Muscle of leg (tissue), 16 donors: ENCODE measurements around the gene LGALS3BP. TPM values are rescaled to one million over a fixed set of nuclear protein-coding genes. Genes with fewer than 3 reads are reported as not detected.
A peak's percentile ranks its signal among the peaks of the same experiment; 100 is the strongest.

Experiments
- DNase-seq: peaks from one replicate; pipeline ENCODE4 v3.0.0; 2013
- H3K27ac ChIP-seq: one replicate; pipeline ENCODE4 v1.5.1; 2013; ENCODE audit warnings: mild to moderate bottlenecking, low read length, control low read depth
- H3K27me3 ChIP-seq: one replicate; pipeline ENCODE4 v1.6.1; 2013; ENCODE audit warnings: low read length; ENCODE audit not compliant: control insufficient read depth, insufficient read depth
- H3K36me3 ChIP-seq: one replicate; pipeline ENCODE4 v1.6.1; 2013; ENCODE audit warnings: low read length; ENCODE audit not compliant: control insufficient read depth, insufficient read depth
- H3K4me1 ChIP-seq: one replicate; pipeline ENCODE4 v1.6.1; 2013; ENCODE audit warnings: low read length; ENCODE audit not compliant: control insufficient read depth, insufficient read depth
- H3K4me3 ChIP-seq: one replicate; pipeline ENCODE4 v1.5.1; 2013; ENCODE audit warnings: low read length, control low read depth
- H3K9me3 ChIP-seq: replicated peaks from 2 replicates; pipeline ENCODE4 v1.6.1; 2013; ENCODE audit warnings: low read depth, low read length; ENCODE audit not compliant: control insufficient read depth
- WGBS: methylation state at CpG from one replicate; pipeline ENCODE4 v1.1.5; 2013; ENCODE audit warnings: missing lambda C conversion rate; ENCODE audit not compliant: insufficient coverage; 5-methylcytosine and 5-hydroxymethylcytosine counted together
- long read RNA-seq, 11 donors: transcript quantifications; one replicate each; lab custom pipeline, GENCODE V29; 2026
- polyA plus RNA-seq, 8 donors: library from polyadenylated mRNA; unstranded; fragments of 120-200 nt; gene quantifications; one replicate each; pipeline versions ENCODE4 v1.2.1 to v1.2.3, GENCODE V29; 2013; ENCODE audit warnings: inconsistent platforms in 1 of 8, low replicate concordance in 1 of 8; ENCODE audit not compliant: insufficient read length in 8 of 8, insufficient read depth in 1 of 8
- total RNA-seq: library from RNA; stranded (reverse); fragments of 120-200 nt; gene quantifications from one replicate; pipeline ENCODE4 v1.2.4, GENCODE V29; 2013

Gene LGALS3BP
- 31.9 TPM for total RNA-seq
- 10 to 100 TPM; 38.9 to 78.6 (median 58.6) TPM for polyA plus RNA-seq
- long read RNA-seq, donor 1, transcript LGALS3BP-201 (6 exons, 2,405 nt), result major isoform, 12 of 12 reads
- long read RNA-seq, donor 1, partial matches to known transcripts, result 0 of 12 reads
- long read RNA-seq, donor 1, other reads (novel, unspliced or antisense), result 0 of 12 reads
- long read RNA-seq, donor 2, partial matches to known transcripts, result 0 of 2 reads
- long read RNA-seq, donor 2, other reads (novel, unspliced or antisense), result 0 of 2 reads
- long read RNA-seq, donor 3, transcript LGALS3BP-201 (6 exons, 2,405 nt), result major isoform, 28 of 30 reads
- long read RNA-seq, donor 3, partial matches to known transcripts, result 0 of 30 reads
- long read RNA-seq, donor 3, other reads (novel, unspliced or antisense), result 0 of 30 reads
- long read RNA-seq, donor 4, transcript LGALS3BP-201 (6 exons, 2,405 nt), result major isoform, 17 of 18 reads
- long read RNA-seq, donor 4, partial matches to known transcripts, result 0 of 18 reads
- long read RNA-seq, donor 4, other reads (novel, unspliced or antisense), result 0 of 18 reads
- long read RNA-seq, donor 5, transcript LGALS3BP-201 (6 exons, 2,405 nt), result major isoform, 19 of 19 reads
- long read RNA-seq, donor 5, partial matches to known transcripts, result 0 of 19 reads
- long read RNA-seq, donor 5, other reads (novel, unspliced or antisense), result 0 of 19 reads
- long read RNA-seq, donor 6, transcript LGALS3BP-202 (5 exons, 936 nt), result minor isoform, 5 of 21 reads
- long read RNA-seq, donor 6, transcript LGALS3BP-201 (6 exons, 2,405 nt), result major isoform, 16 of 21 reads
- long read RNA-seq, donor 6, partial matches to known transcripts, result 0 of 21 reads
- long read RNA-seq, donor 6, other reads (novel, unspliced or antisense), result 0 of 21 reads
- long read RNA-seq, donor 7, transcript LGALS3BP-201 (6 exons, 2,405 nt), result major isoform, 10 of 12 reads
- long read RNA-seq, donor 7, partial matches to known transcripts, result 0 of 12 reads
- long read RNA-seq, donor 7, other reads (novel, unspliced or antisense), result 0 of 12 reads
- long read RNA-seq, donor 8, transcript LGALS3BP-201 (6 exons, 2,405 nt), result major isoform, 20 of 20 reads
- long read RNA-seq, donor 8, partial matches to known transcripts, result 0 of 20 reads
- long read RNA-seq, donor 8, other reads (novel, unspliced or antisense), result 0 of 20 reads
- long read RNA-seq, donor 9, transcript LGALS3BP-201 (6 exons, 2,405 nt), result major isoform, 12 of 12 reads
- long read RNA-seq, donor 9, partial matches to known transcripts, result 0 of 12 reads
- long read RNA-seq, donor 9, other reads (novel, unspliced or antisense), result 0 of 12 reads
- long read RNA-seq, donor 10, transcript LGALS3BP-201 (6 exons, 2,405 nt), result major isoform, 16 of 16 reads
- long read RNA-seq, donor 10, partial matches to known transcripts, result 0 of 16 reads
- long read RNA-seq, donor 10, other reads (novel, unspliced or antisense), result 0 of 16 reads
- long read RNA-seq, donor 11, transcript LGALS3BP-201 (6 exons, 2,405 nt), result major isoform, 12 of 12 reads
- long read RNA-seq, donor 11, partial matches to known transcripts, result 0 of 12 reads
- long read RNA-seq, donor 11, other reads (novel, unspliced or antisense), result 0 of 12 reads

DNA sequence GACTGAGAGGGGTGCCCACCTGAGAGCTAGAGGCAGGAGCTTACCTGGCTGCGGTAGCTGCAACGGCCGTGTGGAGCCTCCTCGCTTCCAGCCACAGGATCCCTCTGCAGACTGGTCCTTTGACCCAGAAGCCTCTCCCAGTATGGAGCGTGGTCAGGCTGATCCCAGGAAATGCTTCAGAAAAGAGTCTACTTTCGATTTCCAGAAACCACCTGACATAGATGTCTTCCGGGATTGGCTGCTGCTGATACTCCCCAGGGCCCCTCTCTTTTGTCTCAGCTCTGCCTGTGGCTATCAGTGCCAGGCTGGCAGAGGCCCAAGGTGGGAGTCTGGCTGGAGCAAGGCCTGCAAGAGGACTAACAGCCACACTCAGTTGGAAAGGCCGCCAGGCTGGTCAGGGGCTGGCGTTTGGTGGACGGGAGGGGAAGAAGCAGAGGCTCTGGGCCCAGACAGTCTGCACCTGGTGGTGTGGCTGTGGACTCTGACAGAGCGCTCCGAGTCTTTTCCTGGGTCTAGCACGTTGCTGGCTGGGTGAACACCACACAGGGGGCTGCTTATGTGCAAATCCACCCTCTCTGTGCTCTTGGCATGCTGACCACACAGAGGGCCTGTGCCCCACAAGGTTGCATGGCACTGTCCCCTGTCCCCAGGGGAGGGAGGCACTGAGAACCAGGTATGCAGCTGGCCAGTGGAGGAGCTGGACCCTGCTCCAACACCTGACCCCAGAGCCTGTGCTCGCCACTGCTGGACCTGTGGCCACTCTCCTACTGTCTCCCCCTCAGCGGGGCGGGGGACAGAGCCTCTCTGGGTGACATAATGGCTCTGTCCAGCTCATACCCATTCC is at the start of gene LGALS3BP:
LGALS3BP (minus strand) TSS at position 144 of the 844 bp plus-strand sequence. CDS start 2,732 bp downstream, outside the sequence.
- no peaks in the 10 kb centered on the region for H3K9me3 ChIP-seq
- H3K36me3 ChIP-seq, result peaks cover 14% of the 10 kb centered on the region
- H3K4me3 ChIP-seq, result peak within 1 kb of the TSS; percentile 42
- peak; percentile 89 for DNase-seq
- WGBS, result 63% methylated on average over 14 of the region's 16 CpGs
- no peaks in the 10 kb centered on the region for H3K27me3 ChIP-seq
- H3K4me1 ChIP-seq, result peaks cover 60% of the 10 kb centered on the region
- peak within 1 kb of the TSS; percentile 85 for H3K27ac ChIP-seq

GRCh38 chr17:79028496-79029326 is 49.0 kb upstream of the LGALS3BP start:
- H3K27me3 ChIP-seq, result peaks cover 75% of the 10 kb centered on the region
- DNase-seq, result no peak
- no peak overlapping the region for H3K4me3 ChIP-seq
- no peak overlapping the region for H3K27ac ChIP-seq
- H3K36me3 ChIP-seq, result no peaks in the 10 kb centered on the region
- H3K4me1 ChIP-seq, result peaks cover 49% of the 10 kb centered on the region
- WGBS, result 74% methylated on average over 12 of the region's 17 CpGs
- H3K9me3 ChIP-seq, result no peaks in the 10 kb centered on the region

DNA sequence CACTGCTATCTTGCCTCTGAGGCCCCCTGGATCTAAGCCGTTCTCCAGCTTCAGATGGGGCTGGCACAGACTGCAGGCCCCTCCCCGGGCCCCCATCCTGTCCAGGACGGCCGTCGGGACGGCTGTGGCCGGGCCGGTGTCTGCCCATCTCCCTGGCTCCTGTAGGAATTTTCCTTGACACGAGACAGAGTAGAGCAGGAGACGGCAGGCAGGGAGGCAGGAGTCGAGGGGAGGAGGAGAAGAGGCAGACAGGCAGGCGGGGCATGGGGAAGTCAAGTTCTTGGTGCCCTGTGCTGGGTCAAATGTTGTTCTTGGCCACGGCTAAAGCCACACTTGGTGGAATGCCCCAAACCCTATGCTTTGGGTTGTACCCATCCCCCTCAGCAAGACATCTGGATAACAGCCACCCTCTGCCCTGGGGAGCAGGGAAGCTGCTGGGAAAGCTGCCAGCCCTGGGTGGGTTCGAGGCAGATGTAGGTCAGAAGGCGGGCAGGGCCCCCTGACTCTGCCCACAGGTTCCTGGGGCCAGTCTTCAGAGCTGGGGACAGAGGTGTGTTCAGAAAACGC is 48.3 kb upstream of the LGALS3BP start:
- peaks cover 45% of the 10 kb centered on the region for H3K4me1 ChIP-seq
- H3K4me3 ChIP-seq, result no peak overlapping the region
- 17% methylated on average over 14 of the region's 16 CpGs for WGBS
- H3K27me3 ChIP-seq, result peaks cover 82% of the 10 kb centered on the region
- no peaks in the 10 kb centered on the region for H3K9me3 ChIP-seq
- DNase-seq, result peak; percentile 52
- no peaks in the 10 kb centered on the region for H3K36me3 ChIP-seq
- no peak overlapping the region for H3K27ac ChIP-seq

GRCh38 chr17:79027274-79027924 is 47.7 kb upstream of the LGALS3BP start:
- Histone ChIP-seq H3K36me3 (no peaks in the 10 kb centered on the region), H3K4me3 (no peak overlapping the region), H3K9me3 (no peaks in the 10 kb centered on the region), H3K27me3 (peaks cover 86% of the 10 kb centered on the region), H3K4me1 (peaks cover 44% of the 10 kb centered on the region), H3K27ac (no peak overlapping the region)
- DNase-seq, result no peak
- 28% methylated on average over 8 of the region's 10 CpGs for WGBS

DNA sequence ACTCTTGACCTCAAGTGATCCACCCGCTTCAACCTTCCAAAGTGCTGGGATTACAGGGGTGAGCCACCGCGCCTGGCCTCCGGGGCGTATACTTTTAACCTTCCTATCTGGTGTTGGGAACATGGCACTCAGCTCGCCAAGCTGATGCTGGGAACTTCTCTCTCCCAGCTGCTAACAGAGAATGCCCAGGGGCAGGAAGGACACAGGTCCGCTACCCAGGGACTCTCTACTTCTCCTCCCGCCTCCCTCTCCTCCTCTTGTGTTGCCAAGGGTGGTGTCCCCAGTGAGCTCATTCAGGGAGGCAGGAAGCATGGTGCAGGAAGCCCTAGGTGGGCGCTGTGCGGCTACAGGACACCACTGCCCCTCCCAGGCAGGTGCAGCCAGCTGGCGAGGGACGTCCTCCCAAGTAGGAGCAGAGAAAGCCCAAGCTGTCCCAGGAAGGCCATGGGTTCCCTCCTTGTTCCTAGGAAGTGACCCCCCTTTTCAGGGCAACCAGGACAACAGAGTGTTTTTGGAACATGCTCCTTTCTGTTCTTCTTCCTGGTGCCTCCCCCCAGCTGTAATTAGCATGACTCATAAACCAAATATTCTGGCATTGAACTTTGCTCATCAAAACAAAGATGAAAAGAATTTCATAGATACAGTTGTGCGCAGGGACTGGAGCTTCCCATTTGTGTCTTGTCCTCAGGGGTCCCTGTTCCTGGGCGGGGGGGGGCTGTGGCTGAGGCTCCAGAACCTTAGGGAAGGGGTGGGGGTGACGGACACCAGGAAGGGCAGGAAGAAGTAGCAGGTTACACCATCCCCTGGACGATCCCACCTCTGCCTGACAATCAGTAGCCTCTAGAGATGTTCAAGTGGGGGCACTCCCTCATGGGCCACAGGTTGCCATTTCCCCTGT is 46.9 kb upstream of the LGALS3BP start:
- no peak overlapping the region for H3K4me3 ChIP-seq
- WGBS, result 68% methylated on average over 6 of the region's 16 CpGs
- H3K4me1 ChIP-seq, result peaks cover 44% of the 10 kb centered on the region
- no peaks in the 10 kb centered on the region for H3K36me3 ChIP-seq
- no peak for DNase-seq
- peaks cover 85% of the 10 kb centered on the region for H3K27me3 ChIP-seq
- H3K9me3 ChIP-seq, result no peaks in the 10 kb centered on the region
- no peak overlapping the region for H3K27ac ChIP-seq

GRCh38 chr17:79024901-79025737 is 45.4 kb upstream of the LGALS3BP start:
- peaks cover 50% of the 10 kb centered on the region for H3K4me1 ChIP-seq
- H3K27ac ChIP-seq, result no peak overlapping the region
- H3K36me3 ChIP-seq, result no peaks in the 10 kb centered on the region
- H3K9me3 ChIP-seq, result no peaks in the 10 kb centered on the region
- DNase-seq, result peak; percentile 42
- H3K27me3 ChIP-seq, result peaks cover 91% of the 10 kb centered on the region
- WGBS, result 42% methylated on average over 24 of the region's 31 CpGs
- H3K4me3 ChIP-seq, result peak overlapping the region; percentile 51
